Body of pancreas (tissue), 4 donors: ENCODE measurements around the gene TPST1.
"Not testable (repeated sequence)": the region's sequence is repeated elsewhere in the genome, so short reads cannot be mapped to it uniquely, and the experiment has no call there.

Experiments used
- CTCF ChIP-seq, 7 experiments: fragments of 450-650 bp in 4 of 7; fragments of 200-600 bp in 3 of 7; sonication (generic) in 3 of 7; IDR thresholded peaks; one replicate each; pipeline ENCODE4 v1.5.1; 2016 to 2019; ENCODE audit warnings: antibody characterized with exemption in 7 of 7
- POLR2A ChIP-seq, 3 donors: fragments of 450-650 bp; IDR thresholded peaks; one replicate each; pipeline ENCODE4 v1.6.1; 2016; ENCODE audit warnings: antibody characterized with exemption in 3 of 3, mild to moderate bottlenecking in 2 of 3

DNA sequence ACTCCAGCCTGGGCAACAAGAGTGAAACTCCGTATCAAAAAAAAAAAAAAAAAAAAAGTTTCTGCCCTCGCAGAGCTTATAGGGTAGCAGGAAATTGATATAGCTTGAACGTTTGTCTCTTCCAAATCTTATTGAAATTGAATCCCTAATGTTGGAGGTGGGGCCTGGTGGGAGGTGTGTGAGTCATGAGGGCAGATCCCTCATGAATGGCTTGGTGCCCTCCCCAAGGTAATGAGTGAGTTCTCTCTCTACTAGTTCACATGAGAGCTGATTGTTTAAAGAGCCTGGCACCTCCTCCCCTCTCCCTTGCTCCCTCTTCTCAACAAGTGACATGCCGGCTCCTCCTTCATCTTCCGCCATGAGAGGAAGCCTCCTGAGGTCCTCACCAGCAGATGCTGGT lies 193.7 kb downstream of the TPST1 start:
- TF ChIP-seq POLR2A, CTCF (IDR thresholded peaks at IDR 0.05): not testable (repeated sequence)
